RPMI7951 (cell line): Measurements from ENCODE around the gene TYMS. TPM values are rescaled to one million over a fixed set of nuclear protein-coding genes. Genes with fewer than 3 reads are reported as not detected.

Source experiments
- DNase-seq: peaks from one replicate; pipeline ENCODE4 v3.0.0-alpha.2; 2012; ENCODE audit warnings: low read depth
- total RNA-seq: library from RNA; depleted of rRNA; stranded (reverse); fragments of >200 nt; shearing (Covaris generic); gene quantifications from 2 replicates; pipeline ENCODE4 v1.2.3, GENCODE V29; 2014; rRNA removed

Gene TYMS
- total RNA-seq, 1 experiment from 2014 or later = 54.4 TPM

DNA sequence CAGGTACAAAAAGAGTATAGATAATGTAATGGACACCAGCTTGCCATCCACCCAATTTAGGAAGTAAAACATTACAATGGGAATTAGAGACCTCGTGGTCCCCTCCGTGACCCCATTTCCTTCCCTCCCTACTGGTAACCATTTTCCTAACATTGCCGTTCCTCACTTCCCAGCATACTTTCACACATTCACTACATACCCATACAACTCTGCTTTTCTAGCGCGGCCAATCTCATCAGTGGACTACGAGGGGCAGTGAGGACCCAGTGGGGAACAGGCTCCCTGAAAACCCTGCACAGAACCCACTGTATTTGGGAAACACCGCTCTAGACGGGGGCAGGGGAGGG is 53.8 kb downstream of the TYMS start:
- no peak for DNase-seq

DNA sequence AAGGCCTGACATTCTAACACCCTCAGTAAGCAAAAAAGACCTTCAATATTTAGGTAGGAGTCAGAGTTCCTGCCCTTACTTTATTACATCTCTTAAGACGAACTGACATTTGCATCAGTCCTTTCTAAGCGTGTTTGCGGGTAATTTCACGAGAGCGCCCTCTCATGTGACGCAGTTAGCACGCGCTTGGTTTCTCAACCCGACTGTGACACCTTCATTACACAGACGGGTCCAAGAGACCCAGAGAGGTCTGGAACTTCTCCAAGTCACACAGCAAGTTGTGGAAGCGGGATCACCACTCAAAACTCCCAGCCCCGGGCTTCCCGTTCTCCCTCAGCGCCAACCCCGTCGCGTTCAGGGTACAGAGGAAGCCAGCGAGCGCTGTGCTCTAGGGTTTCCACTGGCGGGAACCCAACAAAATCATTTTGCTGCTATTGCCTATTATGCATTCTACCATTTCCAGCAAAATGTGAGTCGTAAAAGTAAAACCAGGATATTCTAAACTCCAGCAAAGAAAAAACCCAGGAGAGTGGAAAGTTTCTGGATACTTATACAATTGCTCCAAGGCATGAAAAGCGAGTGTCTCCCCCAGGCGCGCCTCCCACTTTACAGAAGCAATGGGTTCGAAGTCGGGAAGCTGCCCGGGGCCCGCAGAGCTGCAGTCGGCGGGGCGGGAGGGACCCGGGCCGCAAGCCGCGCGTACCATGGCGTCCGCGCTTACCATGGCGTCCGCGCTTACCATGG is 54.4 kb downstream of the TYMS start:
- peak; percentile 70 for DNase-seq

DNA sequence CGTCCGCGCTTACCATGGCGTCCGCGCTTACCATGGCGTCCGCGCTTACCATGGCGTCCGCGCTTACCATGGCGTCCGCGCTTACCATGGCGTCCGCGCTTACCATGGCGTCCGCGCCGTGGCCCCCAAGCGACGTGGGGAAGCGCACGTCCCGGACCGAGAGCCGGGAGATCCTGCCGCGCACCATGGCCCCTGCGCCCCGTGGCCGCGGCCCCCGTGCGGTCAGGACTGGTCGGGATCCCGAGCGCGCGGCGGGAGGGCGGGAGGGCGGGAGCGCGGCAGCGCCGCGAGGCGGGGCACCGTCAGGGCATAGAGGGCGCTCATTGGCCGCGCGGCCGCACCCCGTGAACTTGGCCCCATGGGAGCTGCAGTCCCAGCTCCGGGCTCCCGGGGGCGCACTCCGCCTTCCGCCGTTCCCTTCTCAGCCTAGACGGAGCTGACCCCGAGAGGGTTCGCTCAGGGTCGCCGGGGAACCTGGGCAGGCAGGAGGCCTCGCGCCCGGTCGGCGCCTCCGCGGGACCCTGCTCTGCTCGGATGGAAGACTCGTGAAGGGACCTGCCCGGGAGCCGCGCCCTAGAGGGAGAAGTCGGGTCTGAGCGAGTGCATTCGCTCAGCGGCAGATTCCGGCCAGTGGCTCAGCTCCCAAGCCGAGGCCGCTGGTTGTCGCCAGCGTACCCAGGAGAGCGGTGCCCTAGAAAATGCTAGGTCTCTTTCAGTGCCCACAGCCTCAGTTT is 55.1 kb downstream of the TYMS start, which contains the start of gene ENOSF1:
ENOSF1 (minus strand) TSS at position 230 of the 734 bp plus-strand sequence; CDS start at position 187, 43 bp downstream.
- peak; percentile 71 for DNase-seq

DNA sequence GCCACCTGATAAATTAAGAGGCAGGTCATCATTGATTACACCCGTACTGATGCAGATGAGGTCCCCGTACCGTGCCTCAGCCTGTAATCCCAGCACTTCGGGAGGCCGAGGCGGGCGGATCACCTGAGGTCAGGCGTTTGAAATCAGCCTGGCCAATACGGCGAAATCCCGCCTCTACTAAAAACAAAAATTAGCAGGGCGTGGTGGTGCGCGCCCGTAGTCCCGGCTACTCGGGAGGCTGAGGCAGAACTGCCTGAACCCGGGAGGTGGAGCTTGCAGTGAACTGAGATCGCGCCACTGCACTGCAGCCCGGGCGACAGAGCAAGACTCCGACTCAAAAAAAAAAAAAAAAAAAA is 55.7 kb downstream of the TYMS start:
- DNase-seq = no peak

DNA sequence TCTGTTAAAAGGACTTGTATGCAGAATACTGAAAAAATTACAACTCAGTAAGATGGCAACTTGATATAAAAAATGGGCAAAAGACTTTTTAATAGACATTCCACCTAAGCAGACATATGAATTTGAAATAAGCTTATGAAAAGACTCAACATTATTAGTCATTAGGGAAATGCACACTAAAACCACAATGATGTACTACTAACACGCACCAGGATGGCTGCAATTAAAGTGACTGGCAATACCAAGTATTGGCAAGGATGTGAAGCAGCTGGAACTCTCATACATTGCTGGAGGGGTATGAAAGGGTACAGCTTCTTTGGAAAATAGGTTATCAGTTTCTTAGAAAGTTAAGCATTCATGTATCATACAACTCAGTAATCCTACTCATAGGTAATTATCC is 58.2 kb downstream of the TYMS start:
- DNase-seq = peak; percentile 70

DNA sequence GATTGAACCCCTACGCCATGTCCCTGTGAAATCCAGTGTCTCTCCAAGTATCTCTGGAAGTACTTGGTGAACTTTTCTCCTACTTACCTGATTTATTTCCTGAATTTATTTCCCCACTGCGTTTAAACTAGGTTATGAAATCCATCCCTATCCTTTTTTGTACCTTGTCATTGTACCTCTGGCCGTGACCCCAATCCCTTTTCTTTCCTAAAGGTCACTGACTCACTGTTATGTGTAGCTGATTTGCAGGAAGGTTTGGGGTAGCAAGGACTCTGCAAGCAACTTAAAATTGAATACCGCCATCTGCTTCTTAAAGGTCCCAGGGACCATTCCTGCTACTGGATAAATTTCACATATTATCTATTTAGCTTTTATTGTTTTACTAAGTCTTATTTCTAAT is 59.5 kb downstream of the TYMS start:
- DNase-seq = no peak

Other genes with a start within 250 kb of the TYMS start
- 95.0 and 103 TPM in 2 replicates for gene COLEC12, start 157.0 kb upstream of the TYMS start, total RNA-seq
- not detected in 2 replicates for gene CETN1, start 77.3 kb upstream of the TYMS start, total RNA-seq
- gene CLUL1, start 60.7 kb upstream of the TYMS start, total RNA-seq = 0.12 TPM in 1 of 2 replicates, not detected in the other
- 23.5 and 29.8 TPM in 2 replicates for gene ENOSF1, start 55.0 kb downstream of the TYMS start, total RNA-seq
- gene YES1, start 154.6 kb downstream of the TYMS start, total RNA-seq = 69.1 and 93.9 TPM in 2 replicates
- 0.10 TPM in 1 of 2 replicates, not detected in the other for gene ADCYAP1, start 247.2 kb downstream of the TYMS start, total RNA-seq